ENCODE results near the gene RAB40C.

RAB40C gene

GRCh38 chr16:672371-672770 is 82.5 kb downstream of the RAB40C start:
- no peak for DNase-seq

- no peak for DNase-seq
Observed at GRCh38 chr16:672851-673250, 83.0 kb downstream of the RAB40C start.

DNA sequence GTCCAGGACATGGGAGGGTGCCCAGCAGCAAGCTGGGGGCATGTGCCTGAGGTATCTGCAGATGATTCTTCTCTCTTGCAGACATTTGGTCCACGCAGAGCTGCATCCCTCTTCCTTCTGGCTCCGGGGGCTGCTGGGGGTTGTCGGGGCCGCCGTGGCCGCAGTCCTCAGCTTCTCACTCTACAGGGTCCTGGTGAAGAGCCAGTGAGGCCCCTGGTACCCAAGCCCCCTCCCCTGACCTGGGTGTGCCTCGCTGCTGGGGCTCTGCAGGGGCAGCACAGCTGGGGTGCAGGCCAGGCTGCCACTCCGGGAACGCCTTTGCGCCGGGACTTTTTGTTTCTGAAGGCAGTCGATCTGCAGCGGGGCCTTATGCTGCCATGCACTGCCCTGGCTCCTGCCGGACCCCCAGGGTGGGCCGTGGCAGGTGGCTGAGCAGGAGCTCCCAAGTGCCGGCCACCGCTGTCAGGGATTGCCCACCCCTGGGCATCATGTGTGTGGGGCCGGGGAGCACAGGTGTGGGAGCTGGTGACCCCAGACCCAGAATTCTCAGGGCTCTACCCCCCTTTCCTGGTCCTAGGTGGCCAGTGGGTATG is 83.6 kb downstream of the RAB40C start:
- DNase-seq, result no peak

- no peak for DNase-seq
Observed at GRCh38 chr16:674214-674881, 84.5 kb downstream of the RAB40C start.

- DNase-seq, result no peak
Observed at GRCh38 chr16:674968-675883, 85.4 kb downstream of the RAB40C start, which contains the start of gene RHBDL1. TSS of gene RHBDL1 (plus strand) at chr16:675671. CDS start at chr16:675791, 120 bp downstream.

- no peak for DNase-seq
Observed at GRCh38 chr16:675884-676564, 86.2 kb downstream of the RAB40C start.

DNA sequence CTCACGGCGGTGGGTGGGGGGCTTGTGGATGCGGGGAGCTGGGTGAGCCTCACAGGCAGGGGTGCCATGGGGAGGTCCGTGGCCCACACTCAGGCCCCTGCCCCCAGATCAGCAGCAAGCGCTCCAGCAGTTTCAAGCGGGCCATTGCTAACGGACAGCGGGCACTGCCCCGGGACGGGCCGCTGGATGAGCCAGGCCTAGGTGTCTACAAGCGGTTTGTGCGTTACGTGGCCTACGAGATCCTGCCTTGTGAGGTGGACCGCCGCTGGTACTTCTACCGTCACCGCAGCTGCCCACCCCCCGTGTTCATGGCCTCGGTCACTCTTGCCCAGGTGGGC is 86.7 kb downstream of the RAB40C start:
- no peak for DNase-seq

DNA sequence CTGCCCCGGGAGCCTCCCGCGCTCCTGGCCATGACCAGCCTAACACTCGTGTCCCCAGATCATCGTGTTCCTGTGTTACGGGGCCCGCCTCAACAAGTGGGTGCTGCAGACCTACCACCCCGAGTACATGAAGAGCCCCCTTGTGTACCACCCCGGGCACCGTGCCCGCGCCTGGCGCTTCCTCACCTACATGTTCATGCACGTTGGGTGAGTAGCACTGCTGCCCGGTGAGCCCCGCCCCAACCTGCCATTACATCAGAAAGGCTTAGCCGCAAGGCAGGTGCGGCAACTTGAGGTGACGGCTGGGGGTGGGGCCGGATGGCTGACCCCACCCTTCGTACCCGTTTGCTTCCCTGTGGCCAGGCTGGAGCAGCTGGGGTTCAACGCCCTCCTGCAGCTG is 87.0 kb downstream of the RAB40C start:
- peak; percentile 82 for DNase-seq

DNA sequence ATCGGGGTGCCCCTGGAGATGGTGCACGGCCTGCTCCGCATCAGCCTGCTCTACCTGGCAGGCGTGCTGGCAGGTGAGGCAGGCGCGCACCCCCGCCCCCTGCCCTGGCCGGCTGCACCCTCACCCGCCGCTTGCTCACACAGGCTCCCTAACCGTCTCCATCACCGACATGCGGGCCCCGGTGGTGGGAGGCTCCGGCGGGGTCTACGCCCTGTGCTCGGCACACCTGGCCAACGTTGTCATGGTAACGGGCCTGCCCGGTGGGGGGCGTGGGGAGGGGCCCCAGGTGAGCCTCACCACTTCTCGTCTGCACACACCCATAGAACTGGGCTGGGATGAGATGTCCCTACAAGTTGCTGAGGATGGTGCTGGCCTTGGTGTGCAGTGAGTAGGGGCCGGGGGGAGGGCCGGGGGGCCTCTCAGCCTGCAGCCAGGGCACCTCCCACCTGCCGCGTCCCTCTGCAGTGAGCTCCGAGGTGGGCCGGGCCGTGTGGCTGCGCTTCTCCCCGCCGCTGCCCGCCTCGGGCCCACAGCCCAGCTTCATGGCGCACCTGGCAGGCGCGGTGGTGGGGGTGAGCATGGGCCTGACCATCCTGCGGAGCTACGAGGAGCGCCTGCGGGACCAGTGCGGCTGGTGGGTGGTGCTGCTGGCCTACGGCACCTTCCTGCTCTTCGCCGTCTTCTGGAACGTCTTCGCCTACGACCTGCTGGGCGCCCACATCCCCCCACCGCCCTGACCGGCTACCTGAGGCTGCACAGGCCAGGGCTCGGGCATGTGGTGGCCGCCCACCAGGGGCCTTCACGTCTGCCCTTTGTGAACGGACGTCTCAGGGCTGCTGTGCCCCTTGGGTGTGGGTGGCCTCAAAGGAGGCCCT is 87.7 kb downstream of the RAB40C start:
- no peak for DNase-seq

GRCh38 chr16:678209-678857 is 88.5 kb downstream of the RAB40C start:
- no peak for DNase-seq
